ENCODE measurements around the gene CMIP. TPM values are rescaled to one million over a fixed set of nuclear protein-coding genes. Genes with fewer than 3 reads are reported as not detected.

The CMIP gene
- total RNA-seq, 3 donors from 2014 or later = 73.3 to 127 (median 79.8) TPM

GRCh38 chr16:81526199-81526598 is 81.6 kb downstream of the CMIP start:
- no peak for DNase-seq
- Histone ChIP-seq H3K4me3 (no peak overlapping the region), H3K36me3 (ENCODE audit: low read depth) (no peaks in the 10 kb centered on the region), H3K4me1 (ENCODE audit: low read depth) (peaks cover 5% of the 10 kb centered on the region), H3K9me3 (no peaks in the 10 kb centered on the region)
- intact Hi-C loops (cut with DNase I, micrococcal nuclease) = no loop called here
- TF ChIP-seq CTCF (IDR thresholded peaks at IDR 0.05) = no peak
- ATAC-seq = no peak

- ATAC-seq = no peak
- DNase-seq = peak in 1 of 3 donors; percentile 58
- Histone ChIP-seq H3K9me3 (no peaks in the 10 kb centered on the region), H3K36me3 (ENCODE audit: low read depth) (no peaks in the 10 kb centered on the region), H3K4me3 (no peak overlapping the region), H3K4me1 (ENCODE audit: low read depth) (peaks cover 5% of the 10 kb centered on the region)
- TF ChIP-seq CTCF (IDR thresholded peaks at IDR 0.05) = no peak
- intact Hi-C loops (cut with DNase I, micrococcal nuclease) = no loop called here
Observed at GRCh38 chr16:81526935-81527334, 82.3 kb downstream of the CMIP start.

GRCh38 chr16:81527477-81528178 is 83.0 kb downstream of the CMIP start:
- H3K4me3 ChIP-seq = no peak overlapping the region
- no peaks in the 10 kb centered on the region for H3K9me3 ChIP-seq
- DNase-seq (no peak), ATAC-seq (no peak)
- TF ChIP-seq CTCF (IDR thresholded peaks at IDR 0.05) = no peak
- intact Hi-C loops (cut with DNase I, micrococcal nuclease) = no loop called here
- H3K36me3 ChIP-seq (ENCODE audit: low read depth) = no peaks in the 10 kb centered on the region
- H3K4me1 ChIP-seq (ENCODE audit: low read depth) = no peaks in the 10 kb centered on the region

- DNase-seq = no peak
- Histone ChIP-seq H3K4me3 (no peak overlapping the region), H3K9me3 (no peaks in the 10 kb centered on the region), H3K4me1 (ENCODE audit: low read depth) (no peaks in the 10 kb centered on the region), H3K36me3 (ENCODE audit: low read depth) (no peaks in the 10 kb centered on the region)
- no peak for TF ChIP-seq CTCF (IDR thresholded peaks at IDR 0.05)
- intact Hi-C loops (cut with DNase I, micrococcal nuclease) = no loop called here
- ATAC-seq = no peak
Observed at GRCh38 chr16:81528256-81528655, 83.6 kb downstream of the CMIP start.

- H3K4me3 ChIP-seq = no peak overlapping the region
- no peaks in the 10 kb centered on the region for H3K36me3 ChIP-seq (ENCODE audit: low read depth)
- ATAC-seq = no peak
- DNase-seq = peak in 1 of 3 donors; percentile 26
- TF ChIP-seq CTCF (IDR thresholded peaks at IDR 0.05) = no peak
- peaks cover 10% of the 10 kb centered on the region for H3K4me1 ChIP-seq (ENCODE audit: low read depth)
- intact Hi-C loops (cut with DNase I, micrococcal nuclease) = no loop called here
- no peaks in the 10 kb centered on the region for H3K9me3 ChIP-seq
Observed at GRCh38 chr16:81530296-81530721, 85.7 kb downstream of the CMIP start.

All from mucosa of descending colon (tissue), 3 donors.